ENCODE results near the gene PC.

The PC gene

DNA sequence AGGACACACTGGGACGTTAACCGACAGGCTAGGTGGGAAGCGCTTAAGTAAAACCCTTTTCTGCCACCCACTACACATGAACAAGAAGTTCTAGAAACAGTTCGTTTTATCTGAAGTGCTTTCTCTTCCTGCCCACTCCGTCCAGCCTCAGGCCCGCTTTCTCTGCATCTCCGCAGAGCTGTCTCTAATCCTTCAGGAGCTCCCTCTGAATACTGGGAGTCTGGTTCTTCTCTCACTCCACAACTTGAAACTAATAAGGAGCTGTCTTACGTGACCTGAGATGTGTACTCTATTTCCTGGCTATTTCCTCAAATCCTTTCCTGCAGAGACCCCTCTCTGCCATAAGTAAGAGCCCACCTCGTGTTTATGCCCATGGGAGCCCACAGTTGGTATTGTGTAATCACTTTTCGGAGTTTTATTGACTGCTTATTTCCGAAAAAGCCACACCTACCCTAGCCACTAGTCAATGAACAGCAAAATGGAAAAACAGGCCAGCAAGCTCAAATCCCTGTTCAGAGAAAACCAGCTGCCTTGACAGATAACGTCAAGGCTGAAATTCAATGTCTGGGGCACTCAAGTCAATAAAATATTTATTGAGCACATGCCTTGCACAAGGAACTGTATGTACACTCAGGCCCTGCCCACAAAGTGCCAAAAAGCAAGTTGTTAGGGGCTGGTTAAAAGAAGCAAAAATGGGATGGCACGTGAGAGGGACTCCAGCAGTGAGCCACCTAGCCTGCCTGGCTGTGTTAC is 4.9 kb downstream of the PC start:
- DNase-seq (ENCODE audit: low read depth in 2 of 2): no peak

DNA sequence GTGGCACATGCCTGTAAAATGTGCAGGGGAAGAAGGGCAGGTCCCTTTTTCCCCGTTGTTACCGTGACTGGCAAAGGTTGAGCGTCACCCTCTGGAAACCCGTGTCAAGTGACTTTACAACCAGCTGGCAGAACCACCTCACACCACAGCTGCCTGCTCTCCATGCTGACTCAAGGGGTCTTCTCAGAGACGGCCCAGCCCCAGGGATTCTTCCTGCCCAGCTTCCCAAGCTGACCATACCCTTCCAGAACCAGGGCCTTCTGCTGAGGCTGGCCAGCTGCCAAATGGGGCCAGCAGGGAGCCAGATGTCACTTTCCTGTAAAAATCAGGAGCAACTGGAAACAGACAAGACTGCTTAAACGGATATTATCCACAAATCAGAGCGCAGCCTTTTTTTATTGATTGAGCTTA is 6.3 kb downstream of the PC start:
- no peak for DNase-seq (ENCODE audit: low read depth in 2 of 2)

DNA sequence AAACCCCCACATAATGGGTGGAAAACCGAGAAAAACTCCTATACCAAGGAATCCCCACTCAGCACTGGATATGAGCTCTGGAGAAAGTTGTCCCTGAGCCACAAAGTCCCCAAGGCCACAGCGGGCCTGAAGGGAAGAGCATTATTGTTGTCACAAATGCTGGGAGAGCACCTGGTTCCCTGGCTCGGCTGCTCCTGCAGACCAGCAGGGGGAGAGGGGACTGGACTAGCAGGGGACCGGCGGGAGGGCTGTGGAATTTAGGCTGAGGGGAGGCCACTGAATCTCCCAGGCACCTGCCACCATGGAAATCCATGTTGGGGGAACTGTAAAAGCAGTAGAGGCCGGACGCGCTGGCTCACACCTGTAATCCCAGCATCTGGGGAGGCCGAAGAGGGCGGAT is 7.0 kb downstream of the PC start:
- DNase-seq (ENCODE audit: low read depth in 2 of 2): no peak

DNA sequence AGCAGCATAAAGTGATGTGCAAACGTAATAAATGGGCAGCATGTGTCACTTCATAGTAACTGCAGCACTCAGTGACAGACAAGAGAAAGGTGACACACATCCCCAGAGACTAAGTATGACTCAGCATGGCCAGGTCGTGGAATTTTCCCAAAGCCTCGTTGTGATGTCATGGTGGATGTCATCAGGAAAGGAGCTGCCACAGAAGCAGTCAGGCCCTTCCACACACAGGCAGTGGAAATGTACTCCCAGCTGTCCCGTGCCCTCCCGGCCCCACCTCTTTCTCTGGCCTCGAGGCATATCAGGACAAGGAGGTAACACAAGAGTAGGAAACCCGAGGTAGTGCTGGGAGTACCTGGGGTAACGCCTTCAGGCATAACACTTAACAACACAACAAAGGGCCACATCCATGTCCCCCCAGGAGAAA is 8.1 kb downstream of the PC start:
- DNase-seq (ENCODE audit: low read depth in 2 of 2): peak in 1 of 2 donors; percentile 34

DNA sequence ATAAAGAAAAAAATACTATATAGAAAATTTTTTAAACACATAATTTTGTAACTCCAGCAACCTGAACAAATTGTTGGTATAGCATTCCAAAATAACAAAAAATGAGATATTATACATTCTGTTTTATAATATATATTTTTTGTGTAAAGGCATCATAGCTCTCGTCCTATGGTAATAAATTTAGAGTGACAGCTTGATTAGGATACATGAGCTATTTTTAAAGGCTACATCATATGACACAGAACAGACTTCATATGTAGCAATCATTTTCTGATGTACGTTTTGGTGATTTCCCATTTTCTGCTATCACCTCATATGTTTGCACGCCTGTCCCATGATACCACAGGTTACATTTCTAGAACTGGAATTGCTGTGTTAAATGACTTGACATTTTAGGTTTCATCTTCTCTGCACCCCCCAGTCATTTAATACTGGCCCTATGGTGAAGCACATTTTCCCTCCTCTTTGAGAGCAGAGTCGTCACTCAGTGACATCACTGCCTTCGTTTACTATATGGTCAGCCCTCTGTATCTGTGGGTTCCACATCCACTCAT is 19.5 kb downstream of the PC start:
- no peak for DNase-seq (ENCODE audit: low read depth in 2 of 2)

DNA sequence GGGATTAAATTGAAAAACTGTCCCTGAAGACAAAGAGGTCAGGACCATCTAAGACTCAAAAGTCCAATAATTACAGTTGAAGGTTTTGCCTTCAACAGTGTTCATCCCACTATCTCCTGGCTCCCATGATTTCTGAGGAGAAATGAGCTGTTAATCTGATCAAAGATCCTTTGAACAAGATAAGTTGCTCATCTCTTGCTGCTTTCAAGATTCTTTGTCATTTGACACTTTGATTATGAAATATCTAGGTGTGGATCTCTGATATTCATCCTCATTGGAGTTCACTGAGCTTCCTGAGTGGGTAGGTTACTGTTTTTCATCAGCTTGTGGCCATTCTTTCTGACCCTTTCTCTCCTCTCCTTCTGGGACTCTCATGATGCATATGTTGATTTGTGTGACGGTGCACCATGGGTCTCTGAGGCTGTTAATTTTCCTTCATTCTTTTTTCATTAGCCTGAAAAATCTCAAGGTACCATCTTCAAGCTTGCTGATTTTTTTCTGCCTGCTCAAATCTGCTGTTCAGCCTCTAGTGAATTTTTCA is 20.9 kb downstream of the PC start:
- no peak for DNase-seq (ENCODE audit: low read depth in 2 of 2)

DNA sequence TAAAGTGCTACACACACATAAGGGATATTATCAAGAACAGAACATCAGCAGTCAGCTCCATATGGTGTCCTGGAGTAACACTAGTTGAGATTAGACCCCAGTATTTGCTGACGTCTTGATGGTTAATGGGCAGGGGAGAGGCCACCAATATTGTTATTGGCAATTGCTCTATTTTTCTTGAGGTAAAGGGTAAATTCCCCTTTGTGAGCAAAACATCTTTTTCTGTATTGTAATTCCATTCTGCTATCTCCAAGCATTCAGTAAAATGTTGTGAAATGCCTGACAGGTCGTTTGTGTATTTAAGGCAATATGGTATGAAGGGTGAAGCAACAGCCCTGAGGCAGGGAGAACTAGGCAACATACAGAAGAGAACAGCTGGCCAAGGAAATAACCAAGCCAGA is 21.9 kb downstream of the PC start:
- DNase-seq (ENCODE audit: low read depth in 2 of 2): no peak

DNA sequence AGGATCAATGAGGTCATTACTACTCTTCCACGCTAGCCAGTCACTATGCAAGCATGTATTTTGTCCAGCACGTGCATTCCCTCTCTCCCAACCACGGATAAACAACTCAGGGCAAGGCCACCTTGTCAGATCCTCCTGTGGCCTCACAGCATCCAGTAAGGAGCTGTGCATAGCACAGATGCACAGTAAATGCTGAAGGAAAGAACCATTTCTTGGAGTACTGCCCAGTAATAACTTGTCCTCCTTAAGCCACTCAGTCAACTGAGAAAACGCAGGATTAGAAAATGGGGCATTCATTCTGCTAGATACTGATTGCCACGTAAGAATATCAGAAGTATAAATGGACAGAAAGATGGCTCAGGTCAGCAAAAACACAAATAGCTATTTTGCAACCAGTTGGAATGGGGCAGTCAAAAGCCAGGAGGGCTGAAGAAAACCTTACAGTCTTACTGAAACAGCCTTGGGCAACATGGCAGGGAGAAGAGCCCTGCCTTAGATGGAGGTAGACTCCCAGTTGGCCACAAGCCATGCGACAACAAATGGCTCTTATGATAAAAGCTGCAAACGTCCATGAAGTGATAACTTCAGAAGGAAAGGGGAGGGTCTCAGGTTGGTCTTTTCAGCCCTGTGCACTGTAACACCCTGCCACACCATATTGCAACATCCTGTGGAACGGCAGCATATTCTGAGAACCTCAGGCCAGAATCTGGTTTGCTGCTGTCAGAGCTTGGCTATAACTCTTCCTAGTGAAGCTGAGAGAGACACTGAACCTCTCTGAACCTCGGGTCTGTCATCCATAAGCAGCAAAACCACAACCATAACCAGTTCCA is 23.0 kb downstream of the PC start:
- DNase-seq (ENCODE audit: low read depth in 2 of 2): no peak

DNA sequence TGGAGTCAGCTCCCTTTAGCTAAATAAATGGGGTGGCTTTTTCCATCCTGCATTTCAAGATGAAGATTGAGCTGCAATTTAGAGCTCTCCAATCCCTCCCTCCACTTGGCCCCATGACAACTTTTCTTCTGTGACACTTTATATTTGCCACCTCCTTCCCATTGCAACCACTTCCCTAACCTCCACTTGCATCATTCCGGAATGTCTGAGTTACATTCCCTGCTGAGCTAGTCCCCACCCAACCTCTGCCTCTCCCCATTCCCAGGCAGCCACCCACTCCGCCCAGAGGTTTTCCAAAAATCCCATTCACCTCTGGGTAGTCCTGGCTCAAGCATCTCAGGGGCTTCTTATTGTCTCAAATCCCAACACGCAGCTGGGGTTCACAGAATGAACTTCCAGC is 24.7 kb downstream of the PC start:
- no peak for DNase-seq (ENCODE audit: low read depth in 2 of 2)

DNA sequence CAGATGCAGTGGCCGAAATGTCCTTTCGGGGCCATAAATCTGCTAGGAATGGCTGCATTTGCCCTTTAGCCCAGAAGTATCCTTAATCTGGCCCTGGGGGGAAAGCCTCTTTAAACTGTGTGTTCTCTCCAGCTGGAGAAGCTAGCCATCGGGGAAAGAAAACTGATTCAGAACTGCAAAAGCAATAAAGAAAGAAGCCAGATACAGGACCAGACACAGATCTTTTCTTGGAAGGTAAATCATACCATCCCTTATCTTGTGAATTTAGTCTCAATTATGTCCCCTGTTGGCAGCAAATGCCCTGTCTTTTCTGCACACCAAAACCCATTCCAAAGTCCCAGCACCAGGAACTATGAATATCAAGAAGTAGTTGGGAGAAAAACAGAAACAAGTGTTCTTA is 25.6 kb downstream of the PC start:
- DNase-seq (ENCODE audit: low read depth in 2 of 2): no peak

DNA sequence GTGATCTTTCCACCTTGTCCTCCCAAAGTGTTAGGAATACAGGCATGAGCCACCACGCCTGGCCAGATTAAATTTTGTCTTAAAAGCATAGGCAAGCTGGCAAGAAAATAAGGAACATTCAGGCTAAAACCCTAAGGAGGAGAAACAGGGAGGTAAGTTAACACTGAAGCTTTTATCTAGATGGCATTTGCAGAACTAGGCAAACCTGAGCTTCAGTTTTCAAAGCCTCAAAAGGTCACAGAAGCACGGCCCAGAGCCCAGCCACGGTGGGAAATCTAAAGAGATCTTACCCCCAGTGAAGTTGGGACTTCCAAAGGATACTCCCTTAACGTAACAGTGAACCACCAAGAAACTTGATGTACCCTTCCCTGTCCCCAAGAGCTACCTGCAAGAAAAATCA is 28.4 kb downstream of the PC start:
- DNase-seq (ENCODE audit: low read depth in 2 of 2): no peak

DNA sequence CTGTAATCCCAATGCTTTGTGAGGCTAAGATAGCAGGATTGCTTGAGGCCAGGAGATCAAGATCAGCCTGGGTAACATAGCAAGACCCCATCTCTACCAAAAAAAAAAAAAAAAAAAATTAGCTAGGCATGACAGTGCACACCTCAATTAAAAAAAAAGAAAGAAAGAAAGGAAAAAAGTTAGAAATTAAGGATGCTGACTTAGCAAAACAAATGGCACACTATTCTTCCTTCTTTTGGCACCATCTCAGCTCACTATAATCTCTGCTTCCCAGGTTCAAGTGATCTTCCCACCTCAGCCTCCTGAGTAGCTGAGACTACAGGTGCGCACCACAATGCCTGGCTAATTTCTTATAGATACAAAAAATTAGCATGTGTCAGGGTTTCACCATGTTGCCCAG is 33.9 kb downstream of the PC start:
- DNase-seq (ENCODE audit: low read depth in 2 of 2): no peak

DNA sequence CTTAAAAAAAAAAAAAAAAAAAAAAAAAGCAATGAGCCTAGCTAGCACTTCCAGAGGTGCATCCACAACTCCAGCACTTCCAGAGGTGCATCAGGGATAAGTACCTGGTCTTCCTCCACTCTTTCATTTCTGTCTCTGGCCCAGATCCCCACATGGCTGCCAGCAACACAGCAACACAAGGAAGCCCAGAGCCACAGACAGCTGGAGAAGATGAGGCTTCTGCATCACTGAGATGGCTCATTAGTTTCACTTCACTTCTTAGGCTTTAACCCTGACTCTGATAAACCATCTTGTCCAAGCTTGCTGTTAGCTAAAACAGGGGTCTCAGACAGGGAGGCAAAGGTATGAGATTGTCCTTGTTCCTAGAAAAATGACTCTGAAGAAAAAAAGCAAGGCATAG is 35.6 kb downstream of the PC start:
- DNase-seq (ENCODE audit: low read depth in 2 of 2): no peak

DNA sequence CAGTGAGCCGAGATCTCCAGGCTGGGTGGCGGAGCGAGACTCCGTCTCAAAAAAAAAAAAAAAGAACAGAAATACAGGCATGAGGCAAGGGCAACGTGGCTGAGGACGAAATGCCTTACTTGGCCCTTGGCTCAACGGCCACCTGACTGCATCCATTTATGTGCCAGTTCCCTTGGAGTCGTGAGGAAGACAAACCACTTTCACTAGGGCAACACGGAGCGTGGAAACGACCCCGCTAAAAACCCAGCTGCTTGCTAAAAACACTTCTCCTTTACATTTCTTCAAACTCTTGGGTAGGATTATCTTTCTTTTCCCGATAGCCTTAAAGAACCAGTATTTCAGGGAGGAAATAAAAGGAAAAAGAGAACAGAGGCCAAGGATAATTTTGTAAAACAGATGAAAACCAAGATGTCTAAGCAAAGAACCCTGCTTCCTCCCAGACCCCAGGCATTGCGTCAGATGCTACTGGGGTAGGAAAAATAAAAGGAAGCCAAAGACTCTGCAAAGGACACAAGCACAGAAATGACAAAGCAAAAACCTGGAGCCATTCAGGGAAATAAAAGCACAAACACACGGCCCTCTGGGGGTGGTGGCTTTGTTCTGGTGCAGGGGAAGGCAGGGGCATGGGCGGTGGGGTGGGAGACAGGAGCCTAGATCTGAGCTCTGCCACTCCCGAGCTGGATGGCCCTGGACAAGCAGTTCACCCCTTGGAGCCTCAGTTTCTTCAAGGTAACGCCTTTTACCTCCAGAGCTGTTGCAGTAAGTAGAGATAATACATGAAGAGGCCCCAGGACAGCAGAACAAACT is 37.0 kb downstream of the PC start:
- DNase-seq (ENCODE audit: low read depth in 2 of 2): no peak

DNA sequence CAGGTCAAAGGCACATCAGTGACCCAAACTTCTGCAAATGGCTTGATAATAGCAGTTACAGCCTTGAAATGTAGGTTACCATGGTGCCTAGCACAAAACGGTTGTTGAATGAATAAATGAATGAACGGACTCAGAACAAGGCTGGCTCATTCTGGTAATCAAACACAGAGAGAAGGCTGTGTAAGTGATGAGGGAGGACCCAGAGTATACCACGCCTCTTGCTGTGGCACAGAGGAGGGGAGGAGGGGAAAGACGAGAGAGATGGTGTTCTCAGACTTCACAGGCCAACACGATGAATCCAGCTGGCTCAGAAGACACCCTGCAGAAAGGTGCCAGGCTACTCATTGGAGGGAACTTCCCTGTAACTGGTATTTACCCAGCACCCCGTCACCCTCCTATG is 38.3 kb downstream of the PC start:
- DNase-seq (ENCODE audit: low read depth in 2 of 2): no peak

DNA sequence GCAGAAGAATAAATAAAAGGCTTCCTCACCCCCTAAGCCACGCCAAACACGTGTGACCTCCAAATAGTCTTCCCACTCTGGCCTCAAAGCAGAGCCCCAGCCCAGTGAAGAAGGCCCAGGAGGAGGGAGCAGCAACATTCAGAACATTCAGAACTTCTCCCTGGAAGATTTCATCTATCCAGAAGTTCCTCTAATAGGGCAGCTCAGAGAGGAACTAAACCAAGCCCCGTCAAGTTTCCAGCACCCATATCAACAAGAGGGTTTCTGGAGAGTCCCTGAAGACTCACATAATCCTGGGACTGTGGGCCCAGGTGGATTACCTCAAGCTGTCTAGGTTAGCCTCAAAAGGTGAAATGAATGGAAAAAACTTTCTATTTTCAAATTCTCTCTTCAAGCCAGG is 39.4 kb downstream of the PC start:
- DNase-seq (ENCODE audit: low read depth in 2 of 2): no peak

DNA sequence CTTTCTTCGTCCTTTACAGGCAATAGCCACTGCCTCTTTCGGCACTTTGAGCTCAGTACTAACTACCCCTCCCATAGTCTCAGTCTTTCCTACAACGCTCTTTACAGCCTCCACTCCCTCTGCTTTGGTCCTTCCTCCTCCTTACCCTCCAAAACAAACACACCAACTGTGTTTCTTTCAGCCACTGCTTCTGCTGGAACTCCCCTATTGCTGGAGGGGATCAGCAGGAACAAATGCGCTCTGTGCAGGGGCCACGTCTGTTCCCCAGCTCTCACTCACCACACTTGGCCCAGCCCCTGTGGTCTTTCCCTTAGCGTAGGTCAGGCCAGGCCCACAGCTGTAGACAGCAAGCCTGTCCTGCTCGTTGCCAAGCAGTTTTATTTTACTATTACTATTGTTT is 42.3 kb downstream of the PC start:
- no peak for DNase-seq (ENCODE audit: low read depth in 2 of 2)

DNA sequence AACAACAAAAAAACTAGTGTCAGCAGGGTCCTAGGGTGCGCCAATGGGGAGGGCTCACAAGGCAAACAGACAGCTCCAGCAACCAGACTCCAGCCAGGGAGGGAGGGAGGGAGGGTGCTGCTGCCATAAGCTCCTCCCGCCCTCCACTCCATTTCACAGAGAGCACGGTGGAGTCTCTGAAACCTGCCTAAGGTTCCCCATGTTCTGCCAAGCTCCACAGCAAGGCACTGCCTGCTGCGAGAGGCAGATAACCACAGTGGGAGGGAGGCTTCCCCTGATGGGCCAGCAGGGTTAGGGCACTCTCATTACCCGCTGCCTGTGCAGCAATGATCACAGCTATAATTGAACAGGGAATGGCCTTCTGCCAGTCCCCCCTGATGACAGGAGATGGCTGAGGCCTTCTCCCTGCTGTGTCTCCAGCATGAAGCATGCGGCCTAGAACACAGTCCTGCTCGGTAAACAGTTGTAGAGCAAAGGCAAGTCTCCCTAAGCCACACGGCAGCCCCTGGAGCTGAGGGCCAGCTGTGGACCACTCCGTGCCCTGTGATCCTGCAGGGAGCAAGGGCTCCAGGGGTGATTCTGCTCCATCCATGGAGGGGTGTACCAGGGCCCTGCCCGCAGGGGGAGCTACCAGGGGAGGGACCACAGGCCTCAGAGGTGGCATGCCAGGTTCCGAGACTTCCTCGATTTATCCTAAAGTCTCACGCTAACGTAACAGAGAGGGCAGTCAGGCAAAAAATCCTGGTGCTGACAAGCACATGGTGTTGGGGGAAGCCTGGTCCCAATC is 42.9 kb downstream of the PC start:
- DNase-seq (ENCODE audit: low read depth in 2 of 2): no peak

DNA sequence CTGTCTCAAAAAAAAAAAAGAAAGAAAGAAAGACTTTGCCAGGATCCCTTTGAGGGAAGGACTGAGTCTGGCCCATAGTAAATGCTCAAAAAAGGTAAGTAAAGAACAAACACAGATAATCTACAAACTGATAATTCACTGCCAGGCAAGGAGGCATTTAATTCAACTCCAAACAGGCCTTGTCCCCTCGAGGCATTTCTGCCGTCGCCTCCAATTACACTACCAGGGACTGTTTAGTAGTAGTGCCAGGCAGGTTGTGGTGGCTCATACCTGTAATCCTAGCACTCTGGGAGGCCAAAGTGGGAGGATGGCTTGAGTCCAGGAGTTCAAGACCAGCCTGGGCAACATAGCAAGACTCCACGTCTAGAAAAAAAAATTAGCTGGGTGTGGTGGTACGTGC is 43.7 kb downstream of the PC start:
- DNase-seq (ENCODE audit: low read depth in 2 of 2): no peak

DNA sequence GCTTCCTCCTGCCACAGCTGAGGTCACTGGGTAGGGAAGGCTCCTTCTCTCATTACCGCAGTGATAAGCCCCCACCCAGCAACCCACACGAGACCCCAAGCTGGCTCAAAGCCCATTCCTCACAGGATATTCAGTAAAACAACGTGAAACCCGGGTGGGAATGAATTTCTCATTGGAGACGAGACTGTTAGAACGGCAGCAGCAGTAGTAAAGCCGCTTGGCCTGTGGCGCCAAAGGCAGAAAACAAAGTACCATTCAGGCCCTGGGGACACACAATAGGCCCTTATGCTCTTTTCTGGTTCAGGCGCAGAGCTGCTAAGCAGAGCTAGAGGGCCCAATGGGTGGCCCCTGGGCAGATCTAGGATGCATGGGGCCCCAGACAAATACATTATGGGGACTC is 45.3 kb downstream of the PC start:
- no peak for DNase-seq (ENCODE audit: low read depth in 2 of 2)

DNA sequence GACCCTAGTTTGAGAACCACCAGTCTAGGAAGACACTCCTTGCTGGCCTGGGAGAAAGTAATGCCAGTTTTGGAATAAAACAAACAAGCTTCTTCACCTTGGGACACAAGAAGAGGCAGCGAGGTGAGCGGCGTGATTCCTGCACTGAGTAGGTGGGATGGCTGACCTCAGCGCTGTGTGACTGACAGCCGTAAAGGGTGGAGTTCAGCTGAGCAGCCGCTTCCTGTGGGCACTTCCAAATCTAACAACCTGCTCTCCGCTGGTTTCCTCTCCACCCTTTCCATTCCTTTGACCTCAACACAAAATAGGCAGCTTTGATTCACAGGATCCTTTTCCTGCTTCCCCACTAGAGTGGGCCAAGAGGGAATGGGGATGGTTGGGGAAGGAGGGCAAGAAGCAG is 45.8 kb downstream of the PC start:
- no peak for DNase-seq (ENCODE audit: low read depth in 2 of 2)
